CD4-positive, alpha-beta T cell treated with Interleukin-6 at 100 ng/mL for 8 hours (primary cell): ENCODE measurements around the gene GDF9.
A peak's percentile ranks its signal among the peaks of the same experiment; 100 is the strongest.

Experiments
- DNase-seq: peaks from one replicate; pipeline ENCODE4 v3.0.0-alpha.2; 2020; ENCODE audit warnings: mixed read lengths, low spot score

The GDF9 gene

GRCh38 chr5:132820162-132820754, 46.0 kb downstream of the GDF9 start:
- DNase-seq: peak; percentile 84

GRCh38 chr5:132819468-132819867, 46.8 kb downstream of the GDF9 start:
- no peak for DNase-seq

- DNase-seq: no peak
These were observed 49.3 kb downstream of the GDF9 start for GRCh38 chr5:132817011-132817410.

GRCh38 chr5:132816554-132816953, 49.7 kb downstream of the GDF9 start:
- DNase-seq: no peak

- DNase-seq: no peak
These were observed 50.2 kb downstream of the GDF9 start for GRCh38 chr5:132816083-132816482.

- DNase-seq: no peak
These were observed 50.8 kb downstream of the GDF9 start for GRCh38 chr5:132815454-132815853.

- DNase-seq: no peak
These were observed 51.6 kb downstream of the GDF9 start for GRCh38 chr5:132814503-132815294.

- no peak for DNase-seq
These were observed 52.4 kb downstream of the GDF9 start for GRCh38 chr5:132813599-132814502.

GRCh38 chr5:132812781-132813598, 53.3 kb downstream of the GDF9 start, which contains the start of gene SOWAHA:
Gene SOWAHA, plus strand, starts transcription at chr5:132813302. Its CDS starts 320 bp downstream, at chr5:132813622.
- DNase-seq: no peak

- DNase-seq: no peak
These were observed 54.0 kb downstream of the GDF9 start for GRCh38 chr5:132812123-132812765.
